Colonic mucosa (tissue), 4 donors: Measurements from ENCODE around the gene TMEM135. TPM values are rescaled to one million over a fixed set of nuclear protein-coding genes. Genes with fewer than 3 reads are reported as not detected.

ENCODE experiments used
- DNase-seq: peaks from one replicate; pipeline ENCODE4 v3.0.0-alpha.2; 2020
- H3K27ac ChIP-seq: fragments of 200-600 bp; one replicate; pipeline ENCODE4 v1.8.0; 2021
- H3K27me3 ChIP-seq: fragments of 200-600 bp; one replicate; pipeline ENCODE4 v1.8.0; 2021
- H3K36me3 ChIP-seq: fragments of 200-600 bp; one replicate; pipeline ENCODE4 v1.8.0; 2021
- H3K4me1 ChIP-seq: fragments of 200-600 bp; one replicate; pipeline ENCODE4 v1.8.0; 2021; ENCODE audit warnings: mild to moderate bottlenecking
- H3K4me3 ChIP-seq: fragments of 200-600 bp; one replicate; pipeline ENCODE4 v1.8.0; 2021
- H3K9ac ChIP-seq, 2 donors: one replicate each; pipeline ENCODE4 v1.7.0; 2013; ENCODE audit warnings: control low read depth in 2 of 2, low read depth in 2 of 2, low read length in 2 of 2
- H3K9me3 ChIP-seq: fragments of 200-600 bp; one replicate; pipeline ENCODE4 v1.8.0; 2021
- intact Hi-C: fragments of 100-400 bp; cut with DNase I; formaldehyde crosslinking; loops from one replicate; pipeline ENCODE4 v1.14.1; 2022
- total RNA-seq, 2 donors: library from RNA; stranded (reverse); fragmentation: NEBNext Ultra II Directional in 1 of 2; extraction: Animal tissue kit (Norgen Biotek cat#: 25700) in 1 of 2; gene quantifications; one replicate each; pipeline ENCODE4 v1.2.1, GENCODE V29; 2021
- TF ChIP-seq, protein P1 (sequence below): fragments of 200-600 bp; IDR thresholded peaks from one replicate; pipeline ENCODE4 v1.8.0; 2022; ENCODE audit warnings: antibody characterized with exemption, mild to moderate bottlenecking
- donor health status: healthy.
- donor health status: DM: no; HTN: no; CAD: no.
- donor health status: DM: no; HTN: no; CAD: no.

TMEM135 gene
- total RNA-seq, 2 donors from 2014 or later, result 28.8 to 41.4 TPM

DNA sequence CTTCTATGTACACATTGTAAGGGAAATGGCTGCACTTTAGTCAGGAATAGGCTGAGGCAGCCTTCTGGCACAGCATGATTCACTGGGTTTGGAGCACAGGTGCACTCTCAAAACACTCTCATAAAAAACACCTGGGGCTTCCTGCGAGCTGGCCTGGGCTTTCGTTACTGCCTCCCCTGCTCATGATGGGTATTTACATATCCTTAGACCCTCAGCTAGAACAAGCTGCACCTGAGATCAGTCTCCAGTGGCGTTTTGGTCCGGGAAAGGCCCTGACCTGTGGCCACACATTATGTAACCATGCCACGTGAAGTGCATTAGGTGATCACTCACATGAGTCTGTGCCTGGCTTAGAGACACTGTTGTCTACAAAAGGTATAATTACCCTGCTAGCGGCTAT lies 321.7 kb downstream of the TMEM135 start:
- Histone ChIP-seq H3K27ac (no peak overlapping the region), H3K27me3 (no peaks in the 10 kb centered on the region), H3K36me3 (no peaks in the 10 kb centered on the region), H3K4me3 (no peak overlapping the region), H3K4me1 (no peaks in the 10 kb centered on the region), H3K9ac (no peak overlapping the region), H3K9me3 (no peaks in the 10 kb centered on the region)
- TF ChIP-seq, protein P1, sequence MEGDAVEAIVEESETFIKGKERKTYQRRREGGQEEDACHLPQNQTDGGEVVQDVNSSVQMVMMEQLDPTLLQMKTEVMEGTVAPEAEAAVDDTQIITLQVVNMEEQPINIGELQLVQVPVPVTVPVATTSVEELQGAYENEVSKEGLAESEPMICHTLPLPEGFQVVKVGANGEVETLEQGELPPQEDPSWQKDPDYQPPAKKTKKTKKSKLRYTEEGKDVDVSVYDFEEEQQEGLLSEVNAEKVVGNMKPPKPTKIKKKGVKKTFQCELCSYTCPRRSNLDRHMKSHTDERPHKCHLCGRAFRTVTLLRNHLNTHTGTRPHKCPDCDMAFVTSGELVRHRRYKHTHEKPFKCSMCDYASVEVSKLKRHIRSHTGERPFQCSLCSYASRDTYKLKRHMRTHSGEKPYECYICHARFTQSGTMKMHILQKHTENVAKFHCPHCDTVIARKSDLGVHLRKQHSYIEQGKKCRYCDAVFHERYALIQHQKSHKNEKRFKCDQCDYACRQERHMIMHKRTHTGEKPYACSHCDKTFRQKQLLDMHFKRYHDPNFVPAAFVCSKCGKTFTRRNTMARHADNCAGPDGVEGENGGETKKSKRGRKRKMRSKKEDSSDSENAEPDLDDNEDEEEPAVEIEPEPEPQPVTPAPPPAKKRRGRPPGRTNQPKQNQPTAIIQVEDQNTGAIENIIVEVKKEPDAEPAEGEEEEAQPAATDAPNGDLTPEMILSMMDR, result no peak
- intact Hi-C loops, result no loop called here
- no peak for DNase-seq

GRCh38 chr11:87361891-87362290 lies 324.2 kb downstream of the TMEM135 start:
- H3K27me3 ChIP-seq, result no peaks in the 10 kb centered on the region
- H3K4me1 ChIP-seq, result no peaks in the 10 kb centered on the region
- no peak for DNase-seq
- no peaks in the 10 kb centered on the region for H3K36me3 ChIP-seq
- no peak overlapping the region for H3K27ac ChIP-seq
- intact Hi-C loops, result no loop called here
- H3K9me3 ChIP-seq, result no peaks in the 10 kb centered on the region
- no peak overlapping the region for H3K4me3 ChIP-seq
- no peak overlapping the region for H3K9ac ChIP-seq
- TF ChIP-seq, protein P1, result no peak

DNA sequence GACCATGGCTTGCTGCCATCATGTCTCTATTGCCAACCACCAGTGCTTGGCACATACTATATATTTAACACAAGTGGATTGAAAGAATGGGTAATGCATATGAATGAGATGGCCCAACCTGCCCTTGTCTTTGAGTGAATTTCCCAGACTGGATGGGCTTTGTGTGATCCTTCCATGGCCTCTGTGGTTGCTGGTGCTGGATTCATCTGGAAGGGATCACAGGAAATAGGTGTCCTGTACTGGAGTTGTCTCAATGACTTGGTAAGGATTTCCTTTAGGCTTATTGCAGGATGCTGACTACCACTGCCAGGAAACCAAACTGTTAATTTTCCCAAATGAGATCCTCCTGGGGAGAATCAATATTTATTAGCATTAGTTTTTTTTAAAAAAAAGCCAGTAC lies 328.6 kb downstream of the TMEM135 start:
- Histone ChIP-seq H3K27me3 (no peaks in the 10 kb centered on the region), H3K4me1 (no peaks in the 10 kb centered on the region), H3K27ac (no peak overlapping the region), H3K9me3 (no peaks in the 10 kb centered on the region), H3K36me3 (no peaks in the 10 kb centered on the region), H3K9ac (no peak overlapping the region), H3K4me3 (no peak overlapping the region)
- TF ChIP-seq, protein P1, result no peak
- intact Hi-C loops, result no loop called here
- DNase-seq, result no peak

DNA sequence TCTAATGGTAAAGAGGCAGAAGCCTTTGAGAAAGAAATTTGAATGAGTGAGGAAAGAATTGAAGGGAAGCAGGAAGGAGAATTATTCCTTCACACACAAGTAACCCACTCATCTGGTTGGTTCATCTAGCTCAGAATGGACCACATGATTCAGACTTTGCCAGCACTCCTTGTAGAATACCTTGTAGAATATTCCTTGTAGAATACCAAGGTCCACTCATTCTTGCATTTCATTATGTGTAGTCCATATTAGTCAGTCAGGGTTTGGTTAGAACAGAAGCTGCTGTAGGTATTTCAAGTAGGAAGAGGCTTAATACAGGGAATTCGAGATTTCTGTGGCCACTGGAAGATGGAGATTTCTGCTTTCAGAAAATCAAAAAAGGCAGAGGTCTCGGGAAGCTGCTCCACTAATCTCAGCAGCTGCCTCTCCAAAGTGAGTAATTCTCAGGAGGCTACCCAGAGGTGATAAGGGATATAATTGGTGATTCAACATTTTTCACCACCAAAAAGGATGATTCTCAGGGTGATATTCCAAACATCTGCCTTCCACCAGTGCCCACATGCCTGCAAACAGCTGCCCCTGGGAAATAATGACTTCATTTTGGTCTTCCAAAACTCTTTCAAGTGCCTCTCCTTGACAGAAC lies 329.1 kb downstream of the TMEM135 start:
- intact Hi-C loops, result no loop called here
- H3K27me3 ChIP-seq, result no peaks in the 10 kb centered on the region
- H3K9me3 ChIP-seq, result no peaks in the 10 kb centered on the region
- TF ChIP-seq, protein P1, result no peak
- H3K4me1 ChIP-seq, result no peaks in the 10 kb centered on the region
- no peaks in the 10 kb centered on the region for H3K36me3 ChIP-seq
- DNase-seq, result no peak
- no peak overlapping the region for H3K27ac ChIP-seq
- H3K9ac ChIP-seq, result no peak overlapping the region
- H3K4me3 ChIP-seq, result no peak overlapping the region

- no peaks in the 10 kb centered on the region for H3K27me3 ChIP-seq
- H3K4me3 ChIP-seq, result no peak overlapping the region
- H3K9ac ChIP-seq, result no peak overlapping the region
- H3K9me3 ChIP-seq, result no peaks in the 10 kb centered on the region
- no peak for DNase-seq
- no peaks in the 10 kb centered on the region for H3K4me1 ChIP-seq
- no peak overlapping the region for H3K27ac ChIP-seq
- no peaks in the 10 kb centered on the region for H3K36me3 ChIP-seq
- intact Hi-C loops, result no loop called here
- TF ChIP-seq, protein P1, result no peak
Observed at GRCh38 chr11:87368151-87368550, 330.4 kb downstream of the TMEM135 start.
